Endothelial cell (in vitro differentiated cells): ENCODE data around the gene CCL19. TPM values are rescaled to one million over a fixed set of nuclear protein-coding genes. Genes with fewer than 3 reads are reported as not detected.
"Not testable (repeated sequence)": the region's sequence is repeated elsewhere in the genome, so short reads cannot be mapped to it uniquely, and the experiment has no call there.

Experiments
- DNase-seq: peaks from one replicate; pipeline ENCODE4 v3.0.0; 2021; ENCODE audit warnings: low spot score
- H3K27ac Mint-ChIP-seq: one replicate; pipeline ENCODE4 v1.8.0; 2021; ENCODE audit warnings: mixed read lengths, inconsistent platforms; ENCODE audit not compliant: unreplicated experiment
- H3K27me3 Mint-ChIP-seq: one replicate; pipeline ENCODE4 v1.8.0; 2021; ENCODE audit warnings: mild to moderate bottlenecking, moderate library complexity, mixed read lengths, inconsistent platforms; ENCODE audit not compliant: unreplicated experiment
- H3K36me3 Mint-ChIP-seq: one replicate; pipeline ENCODE4 v1.8.0; 2021; ENCODE audit warnings: mild to moderate bottlenecking, low read depth, mixed read lengths, inconsistent platforms; ENCODE audit not compliant: unreplicated experiment
- H3K4me1 Mint-ChIP-seq: one replicate; pipeline ENCODE4 v1.8.0; 2021; ENCODE audit warnings: mild to moderate bottlenecking, mixed read lengths, inconsistent platforms; ENCODE audit not compliant: unreplicated experiment
- H3K4me3 Mint-ChIP-seq: one replicate; pipeline ENCODE4 v1.8.0; 2021; ENCODE audit warnings: mild to moderate bottlenecking, mixed read lengths, inconsistent platforms; ENCODE audit not compliant: unreplicated experiment
- H3K9me3 Mint-ChIP-seq: one replicate; pipeline ENCODE4 v1.8.0; 2021; ENCODE audit warnings: mixed read lengths, inconsistent platforms; ENCODE audit not compliant: unreplicated experiment
- CTCF ChIP-seq: fragments of 200-600 bp; sonication (generic); IDR thresholded peaks from one replicate; pipeline ENCODE4 v1.5.0; 2021; ENCODE audit warnings: antibody characterized with exemption; ENCODE audit not compliant: unreplicated experiment
- long read RNA-seq: library from polyadenylated mRNA; unstranded; transcript quantifications from one replicate; pipeline ENCODE4 v2.0.0, GENCODE V29; 2020; ENCODE audit not compliant: unreplicated experiment
- total RNA-seq: library from RNA; stranded (reverse); fragmentation: NEBNext Ultra II Directional; extraction: Animal tissue kit (Norgen Biotek cat#: 25700); gene quantifications from one replicate; pipeline ENCODE4 v1.2.1, GENCODE V29; 2021; ENCODE audit not compliant: unreplicated experiment

Gene CCL19
- not detected for total RNA-seq
- long read RNA-seq: 0 reads

- no peak for TF ChIP-seq CTCF
- Mint-ChIP-seq H3K36me3 (no peaks in the 10 kb centered on the region), H3K4me1 (peaks cover 8% of the 10 kb centered on the region), H3K27me3 (peaks cover 10% of the 10 kb centered on the region), H3K4me3 (no peak within 1 kb of the TSS), H3K27ac (no peak within 1 kb of the TSS), H3K9me3 (no peaks in the 10 kb centered on the region)
- DNase-seq: no peak
Measured at GRCh38 chr9:34690983-34691935, at the start of gene CCL19. TSS of gene CCL19 (minus strand) at chr9:34691276. CDS start at chr9:34691139, 137 bp downstream.

- not testable (repeated sequence) for H3K36me3 Mint-ChIP-seq, H3K4me1 Mint-ChIP-seq, H3K9me3 Mint-ChIP-seq, DNase-seq, H3K27me3 Mint-ChIP-seq, H3K4me3 Mint-ChIP-seq, H3K27ac Mint-ChIP-seq
Measured at GRCh38 chr9:34740176-34740575, 49.1 kb upstream of the CCL19 start.

- no peak overlapping the region for H3K27ac Mint-ChIP-seq
Measured at GRCh38 chr9:34737677-34738260, 46.7 kb upstream of the CCL19 start.

GRCh38 chr9:34734720-34735119 lies 43.6 kb upstream of the CCL19 start:
- TF ChIP-seq CTCF: no peak
- Mint-ChIP-seq H3K27ac (no peak overlapping the region), H3K4me3 (no peak overlapping the region), H3K9me3 (no peaks in the 10 kb centered on the region), H3K27me3 (no peaks in the 10 kb centered on the region), H3K4me1 (no peaks in the 10 kb centered on the region), H3K36me3 (no peaks in the 10 kb centered on the region)
- no peak for DNase-seq

More at GRCh38 chr9:34737677-34738260, 46.7 kb upstream of the CCL19 start:
- Mint-ChIP-seq H3K9me3 (no peaks in the 10 kb centered on the region), H3K27me3 (peaks cover 3% of the 10 kb centered on the region), H3K4me1 (peaks cover 9% of the 10 kb centered on the region), H3K4me3 (no peak overlapping the region), H3K36me3 (no peaks in the 10 kb centered on the region)
- no peak for TF ChIP-seq CTCF
- no peak for DNase-seq

GRCh38 chr9:34732886-34733285 lies 41.8 kb upstream of the CCL19 start:
- no peaks in the 10 kb centered on the region for H3K36me3 Mint-ChIP-seq
- DNase-seq: no peak
- H3K4me1 Mint-ChIP-seq: no peaks in the 10 kb centered on the region
- no peaks in the 10 kb centered on the region for H3K27me3 Mint-ChIP-seq
- H3K27ac Mint-ChIP-seq: no peak overlapping the region
- TF ChIP-seq CTCF: no peak
- H3K4me3 Mint-ChIP-seq: no peak overlapping the region
- no peaks in the 10 kb centered on the region for H3K9me3 Mint-ChIP-seq
